ENCODE results near the gene HIF3A.
A peak's percentile ranks its signal among the peaks of the same experiment; 100 is the strongest.

The HIF3A gene

GRCh38 chr19:46390121-46390858 lies 93.4 kb downstream of the HIF3A start:
- no peaks in the 10 kb centered on the region for H3K9me3 ChIP-seq
- H3K27ac ChIP-seq = peak overlapping the region; percentile 55 to 70
- TF ChIP-seq, protein P1, sequence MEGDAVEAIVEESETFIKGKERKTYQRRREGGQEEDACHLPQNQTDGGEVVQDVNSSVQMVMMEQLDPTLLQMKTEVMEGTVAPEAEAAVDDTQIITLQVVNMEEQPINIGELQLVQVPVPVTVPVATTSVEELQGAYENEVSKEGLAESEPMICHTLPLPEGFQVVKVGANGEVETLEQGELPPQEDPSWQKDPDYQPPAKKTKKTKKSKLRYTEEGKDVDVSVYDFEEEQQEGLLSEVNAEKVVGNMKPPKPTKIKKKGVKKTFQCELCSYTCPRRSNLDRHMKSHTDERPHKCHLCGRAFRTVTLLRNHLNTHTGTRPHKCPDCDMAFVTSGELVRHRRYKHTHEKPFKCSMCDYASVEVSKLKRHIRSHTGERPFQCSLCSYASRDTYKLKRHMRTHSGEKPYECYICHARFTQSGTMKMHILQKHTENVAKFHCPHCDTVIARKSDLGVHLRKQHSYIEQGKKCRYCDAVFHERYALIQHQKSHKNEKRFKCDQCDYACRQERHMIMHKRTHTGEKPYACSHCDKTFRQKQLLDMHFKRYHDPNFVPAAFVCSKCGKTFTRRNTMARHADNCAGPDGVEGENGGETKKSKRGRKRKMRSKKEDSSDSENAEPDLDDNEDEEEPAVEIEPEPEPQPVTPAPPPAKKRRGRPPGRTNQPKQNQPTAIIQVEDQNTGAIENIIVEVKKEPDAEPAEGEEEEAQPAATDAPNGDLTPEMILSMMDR (IDR thresholded peaks at IDR 0.05) = no peak
- peak in 1 of 2 donors; percentile 60 for DNase-seq
- no peaks in the 10 kb centered on the region for H3K27me3 ChIP-seq
- intact Hi-C loops (cut with DNase I; ENCODE audit: low total_unique reads) = loop anchor here (5.0 kb wide), 1 partner anchor 108 kb away; no protein-coding TSS in a partner anchor
- peaks cover 41 to 67% (median 61%) of the 10 kb centered on the region in 3 donors for H3K36me3 ChIP-seq
- peaks cover 0 to 38% (median 23%) of the 10 kb centered on the region in 4 donors for H3K4me1 ChIP-seq
- H3K4me3 ChIP-seq = no peak overlapping the region

GRCh38 chr19:46390866-46391265 lies 94.0 kb downstream of the HIF3A start:
- H3K27ac ChIP-seq = peak overlapping the region; percentile 55 to 70
- no peaks in the 10 kb centered on the region for H3K27me3 ChIP-seq
- H3K36me3 ChIP-seq = peaks cover 41 to 67% (median 59%) of the 10 kb centered on the region in 3 donors
- H3K4me3 ChIP-seq = no peak overlapping the region
- TF ChIP-seq, protein P1 (IDR thresholded peaks at IDR 0.05) = no peak
- peak in 1 of 2 donors; percentile 67 for DNase-seq
- peaks cover 0 to 39% (median 23%) of the 10 kb centered on the region in 4 donors for H3K4me1 ChIP-seq
- intact Hi-C loops (cut with DNase I; ENCODE audit: low total_unique reads) = loop anchor here (5.0 kb wide), 1 partner anchor 109 kb away; no protein-coding TSS in a partner anchor
- no peaks in the 10 kb centered on the region for H3K9me3 ChIP-seq

DNA sequence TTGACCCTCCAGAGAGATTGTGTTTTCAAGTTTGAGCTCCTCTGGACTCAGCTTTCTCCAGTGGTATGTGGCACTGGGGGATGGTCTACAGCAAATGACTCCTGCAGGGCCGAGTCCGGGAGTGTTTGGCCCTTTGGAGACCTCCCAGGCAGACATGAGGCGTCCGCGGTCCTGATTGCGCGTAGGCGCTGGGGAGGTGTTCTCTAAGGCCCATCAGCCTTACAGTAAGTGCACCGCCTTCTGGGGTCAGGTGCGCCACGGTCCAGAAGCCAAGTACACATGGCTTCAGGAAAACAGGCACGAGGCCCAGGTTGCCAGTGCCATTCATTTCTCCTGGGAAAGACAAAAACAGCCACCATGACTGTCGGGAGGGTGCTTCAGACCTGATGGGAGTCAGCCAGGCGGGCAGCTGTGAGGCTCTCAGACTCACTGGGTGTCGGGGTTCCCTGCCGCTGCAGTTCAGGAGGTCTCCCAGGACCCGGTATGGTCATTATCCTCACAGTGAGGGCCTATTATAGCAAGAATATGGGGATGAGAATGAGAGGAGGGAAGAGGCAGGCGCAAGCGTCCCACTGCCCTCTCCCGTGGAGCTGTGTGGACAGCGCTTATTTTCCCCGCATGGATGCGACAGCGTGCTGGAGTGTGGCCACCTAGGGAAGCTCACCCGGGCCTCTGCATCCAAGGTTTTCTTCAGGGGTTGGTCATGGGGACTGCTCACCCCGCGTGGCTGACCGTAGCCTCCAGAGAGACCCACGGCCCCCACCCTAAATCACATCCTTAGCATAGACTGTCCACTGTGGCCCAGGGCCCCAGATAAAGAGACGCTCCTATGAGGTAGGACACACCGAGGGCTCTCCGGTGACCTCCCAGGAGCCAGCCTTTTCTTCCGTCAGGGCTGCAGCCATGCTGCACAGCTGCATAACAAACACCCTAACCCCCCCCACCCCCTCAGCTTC lies 94.7 kb downstream of the HIF3A start:
- Histone ChIP-seq H3K4me3 (no peak overlapping the region), H3K9me3 (no peaks in the 10 kb centered on the region), H3K27ac (peak overlapping the region; percentile 55 to 70), H3K27me3 (no peaks in the 10 kb centered on the region), H3K4me1 (peaks cover 0 to 39% (median 23%) of the 10 kb centered on the region in 4 donors), H3K36me3 (peaks cover 41 to 60% (median 52%) of the 10 kb centered on the region in 3 donors)
- TF ChIP-seq, protein P1 (IDR thresholded peaks at IDR 0.05) = no peak
- peak in 1 of 2 donors; percentile 61 for DNase-seq
- intact Hi-C loops (cut with DNase I; ENCODE audit: low total_unique reads) = loop anchor here (5.0 kb wide), 1 partner anchor 109 kb away; no protein-coding TSS in a partner anchor

- Histone ChIP-seq H3K4me3 (no peak overlapping the region), H3K27ac (peak overlapping the region; percentile 55 to 70), H3K27me3 (no peaks in the 10 kb centered on the region), H3K4me1 (peaks cover 0 to 39% (median 23%) of the 10 kb centered on the region in 4 donors), H3K9me3 (no peaks in the 10 kb centered on the region), H3K36me3 (peaks cover 37 to 52% (median 44%) of the 10 kb centered on the region in 3 donors)
- TF ChIP-seq, protein P1 (IDR thresholded peaks at IDR 0.05) = no peak
- intact Hi-C loops (cut with DNase I; ENCODE audit: low total_unique reads) = loop anchor here (5.0 kb wide), 1 partner anchor 110 kb away; no protein-coding TSS in a partner anchor
- peak in 1 of 2 donors; percentile 71 for DNase-seq
Observed at GRCh38 chr19:46392252-46392801, 95.5 kb downstream of the HIF3A start.

- H3K27ac ChIP-seq = peak overlapping the region; percentile 55 to 70
- TF ChIP-seq, protein P1 (IDR thresholded peaks at IDR 0.05) = no peak
- no peaks in the 10 kb centered on the region for H3K27me3 ChIP-seq
- intact Hi-C loops (cut with DNase I; ENCODE audit: low total_unique reads) = loop anchor here (5.0 kb wide), 1 partner anchor 111 kb away; no protein-coding TSS in a partner anchor
- no peaks in the 10 kb centered on the region for H3K9me3 ChIP-seq
- peaks cover 32 to 47% (median 40%) of the 10 kb centered on the region in 3 donors for H3K36me3 ChIP-seq
- no peak for DNase-seq
- peaks cover 0 to 39% (median 23%) of the 10 kb centered on the region in 4 donors for H3K4me1 ChIP-seq
- H3K4me3 ChIP-seq = no peak overlapping the region
Observed at GRCh38 chr19:46392837-46393236, 96.0 kb downstream of the HIF3A start.

Measured in tibial artery (tissue), 4 donors.